ENCODE results near the gene C3orf38. TPM values are rescaled to one million over a fixed set of nuclear protein-coding genes. Genes with fewer than 3 reads are reported as not detected.
"Not testable (repeated sequence)": the region's sequence is repeated elsewhere in the genome, so short reads cannot be mapped to it uniquely, and the experiment has no call there.

Gene C3orf38
- 34.8 TPM for polyA plus RNA-seq (2013, experiment 1 of 4)
- polyA plus RNA-seq (2013, experiment 2 of 4), result 39.9 TPM
- 33.8 TPM for polyA plus RNA-seq (2013, experiment 3 of 4)
- 35.3 TPM for polyA plus RNA-seq (2013, experiment 4 of 4)

DNA sequence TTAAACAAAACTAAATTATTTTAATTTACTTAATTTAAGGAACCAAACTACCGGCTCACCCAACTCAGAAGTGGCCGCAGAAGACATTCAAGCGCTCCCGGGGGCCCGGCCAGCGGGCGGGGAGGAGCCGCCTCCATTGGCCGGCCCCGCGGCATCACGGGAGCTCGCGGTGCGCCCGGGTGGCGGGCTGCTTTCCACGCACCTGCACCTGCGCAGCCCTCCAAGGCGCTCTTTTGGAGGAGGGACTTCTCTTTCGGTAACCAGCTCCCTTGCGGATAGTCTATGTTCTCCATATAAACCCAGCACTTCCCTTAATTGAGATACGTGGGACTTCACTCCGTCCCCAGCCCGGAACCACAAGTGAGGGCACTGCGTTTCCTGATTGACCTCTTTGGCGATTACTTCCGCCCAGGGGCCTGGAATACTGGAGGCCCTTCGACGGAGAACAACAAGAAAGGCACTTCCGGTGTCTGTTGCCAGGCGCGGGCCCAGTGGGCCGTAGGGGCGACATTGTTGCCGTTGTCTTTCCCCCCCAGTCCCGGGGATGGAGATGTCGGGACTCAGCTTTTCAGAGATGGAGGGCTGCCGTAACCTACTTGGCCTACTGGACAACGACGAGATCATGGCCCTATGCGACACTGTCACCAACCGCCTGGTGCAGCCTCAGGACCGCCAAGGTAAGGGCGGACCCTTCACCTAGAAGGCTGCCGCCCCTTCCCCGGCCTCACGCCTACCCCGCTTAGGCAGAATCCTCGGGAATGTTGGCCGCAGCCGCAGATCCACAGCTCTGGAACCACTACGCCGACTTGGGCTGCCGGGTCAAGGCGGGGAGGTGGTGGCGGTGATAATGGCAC lies at the start of gene C3orf38:
C3orf38 (plus strand) TSS at position 451 of the 854 bp plus-strand sequence; CDS start at position 545, 94 bp downstream.
- WGBS, 2 experiments, result 0% methylated on average over 57 of the region's 57 CpGs
- Histone ChIP-seq H3K27ac (ENCODE audit: insufficient read depth, low read depth, low read length, poor library complexity, severe bottlenecking) (peak within 1 kb of the TSS; percentile 91), H3K4me1 (ENCODE audit: control insufficient read depth, insufficient read depth, low read length) (no peaks in the 10 kb centered on the region), H3K36me3 (ENCODE audit: control insufficient read depth, insufficient read depth, low read length) (peaks cover 11% of the 10 kb centered on the region), H3K27me3 (ENCODE audit: control insufficient read depth, insufficient read depth, low read length, poor library complexity, severe bottlenecking) (no peaks in the 10 kb centered on the region), H3K4me3 (ENCODE audit: insufficient read depth, low read depth, low read length) (peak within 1 kb of the TSS; percentile 94), H3K9me3 (ENCODE audit: control insufficient read depth, low read length) (no peaks in the 10 kb centered on the region)

DNA sequence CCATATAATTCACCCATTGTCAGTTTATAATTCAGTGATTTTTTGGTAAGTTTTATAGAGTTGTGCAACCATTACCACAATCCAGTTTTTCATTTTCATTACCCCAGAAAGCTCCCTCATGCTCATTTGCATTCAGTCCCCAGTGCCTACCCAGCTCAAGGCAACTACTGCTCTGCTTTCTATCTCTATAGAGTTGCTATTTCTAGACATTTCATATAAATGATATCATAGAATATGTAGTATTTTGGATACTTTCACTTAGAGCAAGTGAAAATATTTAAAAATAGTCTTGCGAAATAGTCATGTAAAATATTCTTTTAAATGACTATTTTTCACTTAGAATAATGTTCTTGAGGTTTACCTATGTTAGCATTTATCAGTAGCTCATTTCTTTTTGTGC lies 48.6 kb upstream of the C3orf38 start:
- H3K27ac ChIP-seq (ENCODE audit: insufficient read depth, low read depth, low read length, poor library complexity, severe bottlenecking), result no peak overlapping the region
- no peaks in the 10 kb centered on the region for H3K9me3 ChIP-seq (ENCODE audit: control insufficient read depth, low read length)
- H3K4me3 ChIP-seq (ENCODE audit: insufficient read depth, low read depth, low read length), result no peak overlapping the region
- H3K36me3 ChIP-seq (ENCODE audit: control insufficient read depth, insufficient read depth, low read length), result no peaks in the 10 kb centered on the region
- no peaks in the 10 kb centered on the region for H3K27me3 ChIP-seq (ENCODE audit: control insufficient read depth, insufficient read depth, low read length, poor library complexity, severe bottlenecking)
- H3K4me1 ChIP-seq (ENCODE audit: control insufficient read depth, insufficient read depth, low read length), result no peaks in the 10 kb centered on the region
- WGBS, 2 experiments, result no CpG with 5 or more reads among the region's 1 CpG

GRCh38 chr3:88105325-88105724 lies 44.4 kb upstream of the C3orf38 start:
- Histone ChIP-seq H3K4me3 (ENCODE audit: insufficient read depth, low read depth, low read length) (no peak overlapping the region), H3K27me3 (ENCODE audit: control insufficient read depth, insufficient read depth, low read length, poor library complexity, severe bottlenecking) (no peaks in the 10 kb centered on the region), H3K9me3 (ENCODE audit: control insufficient read depth, low read length) (no peaks in the 10 kb centered on the region)

GRCh38 chr3:88112289-88112688 lies 37.5 kb upstream of the C3orf38 start:
- 92 to 100% methylated on average over 1 of the region's 1 CpG for WGBS, 2 experiments

More at GRCh38 chr3:88105325-88105724, 44.4 kb upstream of the C3orf38 start:
- H3K4me1 ChIP-seq (ENCODE audit: control insufficient read depth, insufficient read depth, low read length), result no peaks in the 10 kb centered on the region
- H3K36me3 ChIP-seq (ENCODE audit: control insufficient read depth, insufficient read depth, low read length), result no peaks in the 10 kb centered on the region
- no peak overlapping the region for H3K27ac ChIP-seq (ENCODE audit: insufficient read depth, low read depth, low read length, poor library complexity, severe bottlenecking)

DNA sequence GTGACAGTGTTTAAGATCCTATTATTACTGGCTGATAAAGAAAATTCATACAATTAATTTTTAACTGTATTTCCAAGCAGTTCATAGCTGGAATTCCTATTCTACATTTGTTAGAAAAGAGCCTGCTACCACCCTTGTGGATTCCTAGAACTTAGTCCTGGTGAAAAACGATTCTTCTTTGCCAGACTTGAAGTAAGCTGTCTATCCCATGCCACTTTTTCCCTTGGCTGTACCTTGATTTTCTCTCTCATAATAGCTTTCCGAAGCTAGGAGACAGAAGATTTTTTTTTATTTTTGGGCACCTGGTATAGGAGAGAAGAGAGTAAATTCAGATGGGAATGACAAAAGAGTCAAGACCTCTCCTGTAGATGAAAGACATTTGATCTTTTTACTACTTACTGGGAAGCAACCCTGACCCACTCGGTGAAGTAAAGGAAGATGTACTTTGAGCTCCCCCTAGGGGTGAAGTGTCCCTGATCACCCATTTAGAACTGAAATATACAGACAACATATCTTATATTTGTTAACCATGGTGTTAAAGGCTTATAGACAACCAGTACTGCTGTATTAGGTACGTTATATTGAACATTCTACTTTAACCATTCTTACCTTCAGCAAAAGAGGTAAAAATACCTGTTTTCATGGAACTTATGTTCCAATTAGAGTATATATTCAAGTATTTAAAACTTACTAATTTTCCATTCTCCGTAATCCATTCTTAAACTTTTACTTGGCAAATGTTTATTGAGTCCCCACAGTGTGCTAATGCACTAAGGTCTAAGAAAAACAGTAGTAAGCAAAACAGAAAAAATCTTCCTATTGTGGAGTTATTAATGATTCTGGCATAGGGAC lies 36.2 kb upstream of the C3orf38 start:
- 61 to 89% methylated on average over 1 to 2 of the region's 5 CpGs for WGBS, 2 experiments
- H3K36me3 ChIP-seq (ENCODE audit: control insufficient read depth, insufficient read depth, low read length), result no peaks in the 10 kb centered on the region
- H3K4me3 ChIP-seq (ENCODE audit: insufficient read depth, low read depth, low read length), result no peak overlapping the region
- H3K4me1 ChIP-seq (ENCODE audit: control insufficient read depth, insufficient read depth, low read length), result no peaks in the 10 kb centered on the region
- H3K9me3 ChIP-seq (ENCODE audit: control insufficient read depth, low read length), result no peaks in the 10 kb centered on the region
- H3K27ac ChIP-seq (ENCODE audit: insufficient read depth, low read depth, low read length, poor library complexity, severe bottlenecking), result no peak overlapping the region
- H3K27me3 ChIP-seq (ENCODE audit: control insufficient read depth, insufficient read depth, low read length, poor library complexity, severe bottlenecking), result no peaks in the 10 kb centered on the region

More at GRCh38 chr3:88112289-88112688, 37.5 kb upstream of the C3orf38 start:
- Histone ChIP-seq H3K4me3 (ENCODE audit: insufficient read depth, low read depth, low read length) (no peak overlapping the region), H3K36me3 (ENCODE audit: control insufficient read depth, insufficient read depth, low read length) (no peaks in the 10 kb centered on the region), H3K4me1 (ENCODE audit: control insufficient read depth, insufficient read depth, low read length) (no peaks in the 10 kb centered on the region), H3K9me3 (ENCODE audit: control insufficient read depth, low read length) (no peaks in the 10 kb centered on the region), H3K27me3 (ENCODE audit: control insufficient read depth, insufficient read depth, low read length, poor library complexity, severe bottlenecking) (no peaks in the 10 kb centered on the region), H3K27ac (ENCODE audit: insufficient read depth, low read depth, low read length, poor library complexity, severe bottlenecking) (no peak overlapping the region)

DNA sequence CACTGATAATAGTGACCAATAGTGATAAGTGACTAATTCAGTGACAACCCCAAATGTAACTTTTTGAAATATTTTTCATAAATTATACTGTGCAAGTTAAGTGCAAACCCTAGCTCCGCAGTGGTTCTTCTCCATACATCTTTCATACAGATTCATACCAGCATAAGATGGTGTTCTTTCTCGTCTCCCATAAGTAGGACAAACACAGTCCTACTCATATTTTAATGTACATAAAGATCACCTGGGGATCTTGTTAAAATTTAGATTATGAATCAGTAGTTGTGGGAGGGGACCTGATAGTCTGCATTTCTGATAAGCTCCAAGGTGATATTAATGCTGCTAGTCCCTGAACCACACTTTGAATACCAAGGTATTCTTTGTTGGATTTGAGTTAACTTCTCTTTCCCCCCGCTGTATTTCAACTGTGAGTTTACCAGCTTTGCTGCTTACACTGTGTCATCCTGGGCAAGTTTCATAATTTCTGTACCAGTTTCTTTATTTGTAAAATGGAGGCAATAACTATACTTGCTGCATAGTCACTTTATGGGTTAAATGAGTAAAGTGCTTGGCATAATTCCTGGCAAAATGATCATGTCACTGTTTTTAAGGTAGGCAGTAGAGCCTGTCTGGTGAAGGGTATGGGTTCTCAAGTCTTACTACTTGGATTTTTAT lies 34.7 kb upstream of the C3orf38 start:
- Histone ChIP-seq H3K27me3 (ENCODE audit: control insufficient read depth, insufficient read depth, low read length, poor library complexity, severe bottlenecking) (no peaks in the 10 kb centered on the region), H3K27ac (ENCODE audit: insufficient read depth, low read depth, low read length, poor library complexity, severe bottlenecking) (no peak overlapping the region), H3K4me3 (ENCODE audit: insufficient read depth, low read depth, low read length) (no peak overlapping the region), H3K36me3 (ENCODE audit: control insufficient read depth, insufficient read depth, low read length) (no peaks in the 10 kb centered on the region), H3K4me1 (ENCODE audit: control insufficient read depth, insufficient read depth, low read length) (no peaks in the 10 kb centered on the region), H3K9me3 (ENCODE audit: control insufficient read depth, low read length) (no peaks in the 10 kb centered on the region)
- WGBS, 2 experiments, result 90 to 93% methylated on average over 2 to 3 of the region's 3 CpGs

DNA sequence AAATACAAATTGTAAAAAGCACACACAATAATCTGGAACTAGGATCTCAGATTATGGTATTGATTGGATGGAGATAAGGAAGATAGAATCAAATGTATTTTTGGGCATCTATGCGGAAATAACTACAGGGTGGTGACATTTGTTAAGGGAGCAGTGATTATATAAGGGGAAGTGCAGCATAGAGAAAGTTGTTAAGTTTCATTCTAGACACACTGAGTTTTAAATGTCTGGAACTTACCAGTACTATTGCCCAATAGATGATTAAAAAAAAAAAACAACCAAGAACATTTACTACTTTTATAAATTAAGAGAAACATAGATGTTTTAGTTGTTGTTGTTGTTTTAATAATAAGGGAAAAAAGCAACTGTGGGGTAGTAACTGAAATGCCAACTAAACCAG lies 32.1 kb upstream of the C3orf38 start:
- no peaks in the 10 kb centered on the region for H3K27me3 ChIP-seq (ENCODE audit: control insufficient read depth, insufficient read depth, low read length, poor library complexity, severe bottlenecking)
- no peaks in the 10 kb centered on the region for H3K9me3 ChIP-seq (ENCODE audit: control insufficient read depth, low read length)
- no peak overlapping the region for H3K27ac ChIP-seq (ENCODE audit: insufficient read depth, low read depth, low read length, poor library complexity, severe bottlenecking)
- H3K4me3 ChIP-seq (ENCODE audit: insufficient read depth, low read depth, low read length), result no peak overlapping the region
- 0% methylated on average over 1 of the region's 1 CpG for WGBS, 2 experiments
- no peaks in the 10 kb centered on the region for H3K4me1 ChIP-seq (ENCODE audit: control insufficient read depth, insufficient read depth, low read length)
- no peaks in the 10 kb centered on the region for H3K36me3 ChIP-seq (ENCODE audit: control insufficient read depth, insufficient read depth, low read length)

- not testable (repeated sequence) for H3K4me3 ChIP-seq (ENCODE audit: insufficient read depth, low read depth, low read length); H3K36me3 ChIP-seq (ENCODE audit: control insufficient read depth, insufficient read depth, low read length); H3K27ac ChIP-seq (ENCODE audit: insufficient read depth, low read depth, low read length, poor library complexity, severe bottlenecking); H3K4me1 ChIP-seq (ENCODE audit: control insufficient read depth, insufficient read depth, low read length); H3K27me3 ChIP-seq (ENCODE audit: control insufficient read depth, insufficient read depth, low read length, poor library complexity, severe bottlenecking); H3K9me3 ChIP-seq (ENCODE audit: control insufficient read depth, low read length)
- WGBS, 2 experiments, result 82 to 83% methylated on average over 1 of the region's 2 CpGs
Observed at GRCh38 chr3:88118603-88119002, 31.2 kb upstream of the C3orf38 start.

DNA sequence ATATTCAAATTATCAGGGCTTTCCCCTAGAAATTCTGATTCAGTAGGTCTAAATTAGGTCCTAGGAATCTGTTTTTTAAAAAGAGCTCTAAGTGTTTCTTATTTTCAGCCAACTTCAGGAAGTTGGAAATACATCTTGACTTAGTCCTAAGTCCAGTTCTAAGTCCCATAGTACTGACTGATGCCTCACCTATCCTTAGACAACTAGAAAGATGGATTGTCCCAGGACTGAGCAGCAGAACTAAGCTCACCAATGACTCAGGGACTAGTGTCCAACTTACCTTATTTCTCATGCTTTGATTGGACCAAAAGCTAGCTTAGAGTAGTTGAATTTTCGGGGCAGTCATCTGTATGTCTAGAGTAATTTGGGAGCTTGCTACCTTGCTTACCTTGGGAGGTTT lies 26.2 kb upstream of the C3orf38 start:
- Histone ChIP-seq H3K9me3 (ENCODE audit: control insufficient read depth, low read length) (no peaks in the 10 kb centered on the region), H3K27me3 (ENCODE audit: control insufficient read depth, insufficient read depth, low read length, poor library complexity, severe bottlenecking) (no peaks in the 10 kb centered on the region), H3K27ac (ENCODE audit: insufficient read depth, low read depth, low read length, poor library complexity, severe bottlenecking) (no peak overlapping the region), H3K4me3 (ENCODE audit: insufficient read depth, low read depth, low read length) (no peak overlapping the region), H3K36me3 (ENCODE audit: control insufficient read depth, insufficient read depth, low read length) (no peaks in the 10 kb centered on the region), H3K4me1 (ENCODE audit: control insufficient read depth, insufficient read depth, low read length) (no peaks in the 10 kb centered on the region)
- WGBS, 2 experiments, result 88 to 100% methylated on average over 1 of the region's 1 CpG

Measured in ectodermal cell (in vitro differentiated cells).